Adipocyte (in vitro differentiated cells): ENCODE data around the gene AP3M1.

Source experiments
- DNase-seq: peaks from one replicate; pipeline ENCODE4 v3.0.0-alpha.2; 2015; ENCODE audit warnings: low read depth
- H3K27me3 ChIP-seq: replicated peaks from 2 replicates; pipeline ENCODE4 v1.7.0; 2013; ENCODE audit warnings: mild to moderate bottlenecking, low read length, moderate library complexity; ENCODE audit not compliant: control insufficient read depth, insufficient read depth
- H3K36me3 ChIP-seq: 2 replicates; pipeline ENCODE4 v1.7.0; 2013; ENCODE audit warnings: low read length, mild to moderate bottlenecking, moderate library complexity; ENCODE audit not compliant: control insufficient read depth, insufficient read depth, severe bottlenecking
- H3K4me1 ChIP-seq: 2 replicates; pipeline ENCODE4 v1.7.0; 2013; ENCODE audit warnings: mild to moderate bottlenecking, low read length, moderate library complexity; ENCODE audit not compliant: control insufficient read depth, insufficient read depth
- H3K4me3 ChIP-seq: 2 replicates; pipeline ENCODE4 v1.7.0; 2013; ENCODE audit warnings: mild to moderate bottlenecking, low read length, moderate library complexity
- H3K9ac ChIP-seq: 2 replicates; pipeline ENCODE4 v1.7.0; 2013; ENCODE audit warnings: mild to moderate bottlenecking, low read length, moderate library complexity
- H3K9me3 ChIP-seq: 2 replicates; pipeline ENCODE4 v1.7.0; 2013; ENCODE audit warnings: mild to moderate bottlenecking, low read length, moderate library complexity; ENCODE audit not compliant: control insufficient read depth

AP3M1 gene

GRCh38 chr10:74109452-74109851 lies 41.2 kb downstream of the AP3M1 start:
- Histone ChIP-seq H3K4me1 (peaks cover 14% of the 10 kb centered on the region), H3K9me3 (no peaks in the 10 kb centered on the region), H3K27me3 (no peaks in the 10 kb centered on the region), H3K9ac (no peak overlapping the region), H3K4me3 (no peak overlapping the region), H3K36me3 (peaks cover 95% of the 10 kb centered on the region)
- no peak for DNase-seq

GRCh38 chr10:74107391-74107790 lies 43.2 kb downstream of the AP3M1 start:
- DNase-seq = no peak
- H3K9ac ChIP-seq = no peak overlapping the region
- no peaks in the 10 kb centered on the region for H3K27me3 ChIP-seq
- no peaks in the 10 kb centered on the region for H3K9me3 ChIP-seq
- H3K4me1 ChIP-seq = no peaks in the 10 kb centered on the region
- H3K4me3 ChIP-seq = no peak overlapping the region
- peaks cover 95% of the 10 kb centered on the region for H3K36me3 ChIP-seq

GRCh38 chr10:74104996-74105395 lies 45.6 kb downstream of the AP3M1 start:
- peaks cover 91% of the 10 kb centered on the region for H3K36me3 ChIP-seq
- H3K9me3 ChIP-seq = no peaks in the 10 kb centered on the region
- H3K9ac ChIP-seq = no peak overlapping the region
- no peaks in the 10 kb centered on the region for H3K27me3 ChIP-seq
- H3K4me1 ChIP-seq = no peaks in the 10 kb centered on the region
- no peak overlapping the region for H3K4me3 ChIP-seq
- no peak for DNase-seq

- no peak for DNase-seq
- H3K36me3 ChIP-seq = peaks cover 91% of the 10 kb centered on the region
- no peak overlapping the region for H3K4me3 ChIP-seq
- no peaks in the 10 kb centered on the region for H3K9me3 ChIP-seq
- no peak overlapping the region for H3K9ac ChIP-seq
- no peaks in the 10 kb centered on the region for H3K27me3 ChIP-seq
- no peaks in the 10 kb centered on the region for H3K4me1 ChIP-seq
Observed at GRCh38 chr10:74104480-74104879, 46.1 kb downstream of the AP3M1 start.

- Histone ChIP-seq H3K4me3 (no peak overlapping the region), H3K4me1 (no peaks in the 10 kb centered on the region), H3K27me3 (no peaks in the 10 kb centered on the region), H3K9me3 (no peaks in the 10 kb centered on the region), H3K9ac (no peak overlapping the region), H3K36me3 (peaks cover 91% of the 10 kb centered on the region)
- DNase-seq = peak; percentile 56
Observed at GRCh38 chr10:74103560-74104258, 46.9 kb downstream of the AP3M1 start.

- DNase-seq = no peak
- H3K4me1 ChIP-seq = no peaks in the 10 kb centered on the region
- no peaks in the 10 kb centered on the region for H3K27me3 ChIP-seq
- peaks cover 95% of the 10 kb centered on the region for H3K36me3 ChIP-seq
- H3K9ac ChIP-seq = no peak overlapping the region
- no peaks in the 10 kb centered on the region for H3K9me3 ChIP-seq
- H3K4me3 ChIP-seq = no peak overlapping the region
Observed at GRCh38 chr10:74099836-74100235, 50.8 kb downstream of the AP3M1 start.

GRCh38 chr10:74099420-74099819 lies 51.2 kb downstream of the AP3M1 start:
- Histone ChIP-seq H3K36me3 (peaks cover 95% of the 10 kb centered on the region), H3K27me3 (no peaks in the 10 kb centered on the region), H3K9ac (no peak overlapping the region), H3K4me3 (no peak overlapping the region), H3K4me1 (no peaks in the 10 kb centered on the region), H3K9me3 (no peaks in the 10 kb centered on the region)
- no peak for DNase-seq

- no peak for DNase-seq
- no peaks in the 10 kb centered on the region for H3K27me3 ChIP-seq
- H3K4me1 ChIP-seq = no peaks in the 10 kb centered on the region
- no peak overlapping the region for H3K9ac ChIP-seq
- peaks cover 95% of the 10 kb centered on the region for H3K36me3 ChIP-seq
- no peaks in the 10 kb centered on the region for H3K9me3 ChIP-seq
- H3K4me3 ChIP-seq = no peak overlapping the region
Observed at GRCh38 chr10:74097776-74098175, 52.9 kb downstream of the AP3M1 start.

- Histone ChIP-seq H3K36me3 (peaks cover 95% of the 10 kb centered on the region), H3K9ac (no peak overlapping the region), H3K4me3 (no peak overlapping the region), H3K27me3 (no peaks in the 10 kb centered on the region), H3K9me3 (no peaks in the 10 kb centered on the region), H3K4me1 (no peaks in the 10 kb centered on the region)
- DNase-seq = no peak
Observed at GRCh38 chr10:74096777-74097176, 53.9 kb downstream of the AP3M1 start.

- no peak overlapping the region for H3K4me3 ChIP-seq
- no peak overlapping the region for H3K9ac ChIP-seq
- H3K27me3 ChIP-seq = no peaks in the 10 kb centered on the region
- H3K4me1 ChIP-seq = peaks cover under 1% of the 10 kb centered on the region
- H3K9me3 ChIP-seq = no peaks in the 10 kb centered on the region
- H3K36me3 ChIP-seq = peaks cover 98% of the 10 kb centered on the region
- no peak for DNase-seq
Observed at GRCh38 chr10:74094231-74094630, 56.4 kb downstream of the AP3M1 start.

GRCh38 chr10:74093530-74094164 lies 57.0 kb downstream of the AP3M1 start:
- Histone ChIP-seq H3K9me3 (no peaks in the 10 kb centered on the region), H3K4me3 (no peak overlapping the region), H3K36me3 (peaks cover 98% of the 10 kb centered on the region), H3K9ac (no peak overlapping the region), H3K4me1 (peaks cover 5% of the 10 kb centered on the region), H3K27me3 (no peaks in the 10 kb centered on the region)
- DNase-seq = no peak
